ENCODE results near the gene C4A. TPM values are rescaled to one million over a fixed set of nuclear protein-coding genes. Genes with fewer than 3 reads are reported as not detected.
"Not testable (repeated sequence)": the region's sequence is repeated elsewhere in the genome, so short reads cannot be mapped to it uniquely, and the experiment has no call there.

Gene C4A
- total RNA-seq, 2 donors from 2014 or later: 152 to 175 TPM

DNA sequence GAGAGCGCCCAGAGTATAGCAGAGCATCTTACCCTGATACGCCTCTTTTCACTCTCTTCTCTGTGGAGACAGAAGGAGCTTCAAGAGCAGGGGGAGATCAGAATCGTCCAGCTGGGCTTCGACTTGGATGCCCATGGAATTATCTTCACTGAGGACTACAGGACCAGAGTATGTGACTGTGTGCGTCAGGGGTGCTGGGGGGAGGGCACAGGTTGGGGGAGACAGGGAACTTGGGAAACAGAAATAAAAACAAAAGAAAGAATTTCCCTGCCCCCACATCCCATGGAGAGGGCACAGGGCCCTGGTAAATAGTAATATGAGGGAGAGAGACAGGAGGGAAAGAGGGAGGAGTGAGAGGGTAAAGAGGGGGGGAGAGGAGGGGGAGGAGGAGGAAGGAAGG is 3.0 kb upstream of the C4A start:
- Histone ChIP-seq H3K27ac (no peak overlapping the region), H3K27me3 (no peaks in the 10 kb centered on the region), H3K9me3 (no peaks in the 10 kb centered on the region), H3K4me3 (no peak overlapping the region), H3K36me3 (peaks cover 11% of the 10 kb centered on the region), H3K4me1 (peaks cover 0 to under 1% of the 10 kb centered on the region in 2 donors)
- TF ChIP-seq, protein P1, sequence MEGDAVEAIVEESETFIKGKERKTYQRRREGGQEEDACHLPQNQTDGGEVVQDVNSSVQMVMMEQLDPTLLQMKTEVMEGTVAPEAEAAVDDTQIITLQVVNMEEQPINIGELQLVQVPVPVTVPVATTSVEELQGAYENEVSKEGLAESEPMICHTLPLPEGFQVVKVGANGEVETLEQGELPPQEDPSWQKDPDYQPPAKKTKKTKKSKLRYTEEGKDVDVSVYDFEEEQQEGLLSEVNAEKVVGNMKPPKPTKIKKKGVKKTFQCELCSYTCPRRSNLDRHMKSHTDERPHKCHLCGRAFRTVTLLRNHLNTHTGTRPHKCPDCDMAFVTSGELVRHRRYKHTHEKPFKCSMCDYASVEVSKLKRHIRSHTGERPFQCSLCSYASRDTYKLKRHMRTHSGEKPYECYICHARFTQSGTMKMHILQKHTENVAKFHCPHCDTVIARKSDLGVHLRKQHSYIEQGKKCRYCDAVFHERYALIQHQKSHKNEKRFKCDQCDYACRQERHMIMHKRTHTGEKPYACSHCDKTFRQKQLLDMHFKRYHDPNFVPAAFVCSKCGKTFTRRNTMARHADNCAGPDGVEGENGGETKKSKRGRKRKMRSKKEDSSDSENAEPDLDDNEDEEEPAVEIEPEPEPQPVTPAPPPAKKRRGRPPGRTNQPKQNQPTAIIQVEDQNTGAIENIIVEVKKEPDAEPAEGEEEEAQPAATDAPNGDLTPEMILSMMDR (IDR thresholded peaks at IDR 0.05): no peak
- no peak for DNase-seq (ENCODE audit: low spot score)

DNA sequence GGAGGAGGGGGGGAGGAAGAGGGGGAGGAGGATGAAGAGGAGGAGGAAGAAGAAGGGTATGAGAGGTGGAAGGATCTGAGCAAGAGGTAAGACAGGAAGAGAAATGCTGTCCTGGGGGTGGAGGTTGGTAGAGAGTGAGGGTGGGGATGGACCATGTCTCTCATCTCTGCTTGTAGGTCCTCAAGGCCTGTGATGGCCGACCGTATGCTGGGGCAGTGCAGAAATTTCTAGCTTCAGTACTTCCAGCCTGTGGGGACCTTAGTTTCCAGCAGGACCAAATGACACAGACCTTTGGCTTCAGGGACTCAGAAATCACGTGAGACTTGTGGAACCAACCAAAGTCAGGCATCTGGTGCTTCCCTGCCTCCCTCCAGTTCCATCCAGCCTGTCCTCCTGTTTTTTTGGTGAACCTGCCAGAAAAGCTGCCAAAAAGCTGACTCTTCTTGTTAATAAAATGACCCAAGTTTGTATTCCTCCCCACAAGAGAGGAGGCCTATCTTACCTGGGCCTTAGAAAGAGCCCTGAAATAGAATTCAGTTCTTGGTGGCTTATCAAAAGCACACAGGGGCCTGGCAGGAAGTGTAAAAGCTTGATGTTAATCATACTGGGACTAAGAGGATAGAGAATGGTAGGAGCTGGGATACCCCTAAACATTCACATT is 2.5 kb upstream of the C4A start:
- H3K36me3 ChIP-seq: peaks cover 11% of the 10 kb centered on the region
- no peak overlapping the region for H3K27ac ChIP-seq
- H3K4me3 ChIP-seq: no peak overlapping the region
- DNase-seq (ENCODE audit: low spot score): no peak
- H3K4me1 ChIP-seq: no peaks in the 10 kb centered on the region
- TF ChIP-seq, protein P1 (IDR thresholded peaks at IDR 0.05): no peak
- no peaks in the 10 kb centered on the region for H3K9me3 ChIP-seq
- H3K27me3 ChIP-seq: no peaks in the 10 kb centered on the region

DNA sequence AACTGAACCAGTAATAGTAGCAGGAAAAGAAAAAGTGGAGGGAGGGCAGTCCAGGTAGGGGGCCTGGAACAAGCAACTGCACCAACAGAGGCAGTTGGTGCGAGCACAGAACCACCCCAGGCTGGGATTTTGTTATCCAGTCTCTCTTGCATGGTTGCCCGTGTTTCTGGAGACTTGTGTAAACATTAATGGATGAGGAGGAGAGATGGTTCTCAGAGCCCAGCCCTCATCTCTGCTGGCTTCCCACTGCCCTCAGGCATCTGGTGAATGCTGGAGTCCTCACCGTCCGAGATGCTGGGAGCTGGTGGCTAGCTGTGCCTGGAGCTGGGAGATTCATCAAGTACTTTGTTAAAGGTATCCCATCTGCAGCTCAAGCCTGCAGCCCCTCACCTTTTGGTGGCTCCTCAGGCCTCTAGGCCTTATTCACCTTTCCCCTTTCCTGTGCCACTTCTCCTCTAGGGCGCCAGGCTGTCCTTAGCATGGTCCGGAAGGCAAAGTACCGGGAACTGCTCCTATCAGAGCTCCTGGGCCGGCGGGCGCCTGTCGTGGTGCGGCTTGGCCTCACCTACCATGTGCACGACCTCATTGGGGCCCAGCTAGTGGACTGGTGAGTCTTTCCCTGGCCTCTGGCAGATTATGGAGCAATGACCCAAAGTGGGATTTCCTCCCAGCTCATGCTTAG is 1.5 kb upstream of the C4A start:
- H3K4me1 ChIP-seq; H3K4me3 ChIP-seq; DNase-seq (ENCODE audit: low spot score); H3K9me3 ChIP-seq; H3K27me3 ChIP-seq; H3K27ac ChIP-seq: not testable (repeated sequence)
- H3K36me3 ChIP-seq: peaks cover 11% of the 10 kb centered on the region

DNA sequence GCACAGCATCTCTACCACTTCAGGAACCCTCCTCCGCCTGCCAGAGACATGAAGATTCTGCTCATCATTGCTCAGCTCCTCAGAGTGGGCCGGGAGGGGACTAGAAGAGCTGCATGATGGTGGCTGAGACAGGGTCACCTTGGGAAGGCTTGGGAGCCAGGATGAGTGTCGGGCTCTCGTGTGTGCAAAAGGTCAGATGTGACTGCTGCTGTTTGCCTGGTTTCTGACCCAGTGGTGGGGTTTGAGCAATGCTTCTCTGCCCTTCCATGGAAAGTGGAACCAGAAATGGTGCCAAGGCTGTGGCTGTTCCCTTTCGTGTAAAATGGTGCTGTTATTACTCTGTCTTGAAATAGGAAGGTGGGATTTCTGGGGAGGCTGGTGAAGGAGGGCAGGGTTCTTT is 859 bp upstream of the C4A start:
- H3K36me3 ChIP-seq: peaks cover 11% of the 10 kb centered on the region
- H3K9me3 ChIP-seq; DNase-seq (ENCODE audit: low spot score); H3K4me1 ChIP-seq; H3K27ac ChIP-seq; H3K27me3 ChIP-seq; H3K4me3 ChIP-seq: not testable (repeated sequence)

DNA sequence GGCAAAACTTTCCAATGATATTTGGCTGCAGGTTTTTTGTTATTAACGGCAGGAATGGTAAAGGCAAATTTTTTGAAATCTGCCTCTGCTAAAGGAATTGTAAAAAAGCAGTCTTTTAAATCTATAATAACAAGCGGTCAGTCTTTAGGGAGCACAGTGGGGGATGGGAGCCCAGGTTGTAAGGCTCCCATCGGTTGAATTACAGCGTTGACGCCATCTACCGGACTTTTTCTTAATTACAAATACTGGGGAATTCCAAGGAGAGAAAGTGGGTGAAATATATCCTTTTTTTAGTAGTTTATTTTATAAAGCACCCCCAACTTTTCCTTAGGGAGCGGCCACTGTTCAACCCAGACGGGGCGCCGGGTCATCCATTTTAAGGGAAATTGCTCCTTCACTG is 7.5 kb downstream of the C4A start:
- not testable (repeated sequence) for H3K27ac ChIP-seq; H3K4me3 ChIP-seq; H3K9me3 ChIP-seq; H3K36me3 ChIP-seq; DNase-seq (ENCODE audit: low spot score); H3K4me1 ChIP-seq; H3K27me3 ChIP-seq

DNA sequence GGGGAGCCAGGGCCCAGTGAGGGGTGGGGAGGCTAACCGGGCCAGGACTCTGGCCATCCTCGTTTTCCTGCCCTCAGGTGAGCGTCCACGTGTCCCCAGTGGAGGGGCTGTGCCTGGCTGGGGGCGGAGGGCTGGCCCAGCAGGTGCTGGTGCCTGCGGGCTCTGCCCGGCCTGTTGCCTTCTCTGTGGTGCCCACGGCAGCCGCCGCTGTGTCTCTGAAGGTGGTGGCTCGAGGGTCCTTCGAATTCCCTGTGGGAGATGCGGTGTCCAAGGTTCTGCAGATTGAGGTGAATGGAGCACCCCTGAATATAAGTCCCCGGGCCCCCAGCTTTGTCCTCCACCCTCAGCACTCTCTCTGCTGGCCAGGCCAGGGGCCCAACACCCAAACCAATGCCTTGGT is 12.6 kb downstream of the C4A start:
- H3K4me3 ChIP-seq; H3K36me3 ChIP-seq; H3K27ac ChIP-seq; H3K27me3 ChIP-seq; H3K9me3 ChIP-seq; DNase-seq (ENCODE audit: low spot score); H3K4me1 ChIP-seq: not testable (repeated sequence)

DNA sequence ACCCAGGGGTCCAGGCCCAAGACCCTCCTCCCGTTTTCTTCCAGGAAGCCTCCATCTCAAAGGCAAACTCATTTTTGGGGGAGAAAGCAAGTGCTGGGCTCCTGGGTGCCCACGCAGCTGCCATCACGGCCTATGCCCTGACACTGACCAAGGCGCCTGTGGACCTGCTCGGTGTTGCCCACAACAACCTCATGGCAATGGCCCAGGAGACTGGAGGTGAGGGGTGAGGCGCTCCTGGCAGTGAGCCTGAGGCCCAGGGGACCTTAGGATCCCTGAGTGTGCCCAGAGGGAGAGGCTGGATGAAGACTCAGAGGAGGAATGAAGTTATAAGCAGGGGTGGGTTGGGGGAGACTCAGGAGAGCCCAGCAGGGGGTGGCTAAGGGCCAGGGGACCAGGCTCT is 14.5 kb downstream of the C4A start:
- not testable (repeated sequence) for DNase-seq (ENCODE audit: low spot score); H3K4me1 ChIP-seq; H3K9me3 ChIP-seq; H3K27me3 ChIP-seq; H3K27ac ChIP-seq; H3K36me3 ChIP-seq; H3K4me3 ChIP-seq

DNA sequence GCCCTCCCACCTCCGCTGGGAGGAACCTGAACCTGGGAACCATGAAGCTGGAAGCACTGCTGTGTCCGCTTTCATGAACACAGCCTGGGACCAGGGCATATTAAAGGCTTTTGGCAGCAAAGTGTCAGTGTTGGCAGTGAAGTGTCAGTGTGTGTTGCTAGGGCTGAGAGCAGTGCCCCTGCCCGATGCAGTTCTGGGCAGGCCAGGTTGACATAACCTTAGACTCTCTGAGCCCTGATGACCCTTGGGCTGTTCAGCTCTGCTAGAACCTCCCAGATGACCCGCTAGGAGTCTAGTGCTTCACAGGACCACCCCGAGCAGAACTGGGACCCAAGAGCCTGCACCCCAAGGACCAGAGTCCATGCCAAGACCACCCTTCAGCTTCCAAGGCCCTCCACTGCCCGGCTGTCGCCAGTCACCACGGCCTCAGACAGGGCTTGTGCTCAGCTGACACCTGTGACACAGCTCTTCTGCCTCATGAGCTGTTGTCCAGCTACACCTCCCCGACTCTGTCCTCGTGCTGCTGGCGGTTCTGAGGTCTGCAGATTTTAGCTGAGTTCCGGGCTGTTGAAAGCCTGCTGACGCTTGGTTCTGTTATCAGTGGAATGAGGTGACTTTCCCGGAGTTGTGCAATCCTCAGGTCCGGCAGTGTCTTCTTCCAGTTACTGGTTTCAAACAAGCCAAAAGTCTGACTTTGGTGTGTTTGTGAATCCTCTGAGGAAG is 20.9 kb downstream of the C4A start:
- H3K4me1 ChIP-seq; H3K4me3 ChIP-seq; H3K36me3 ChIP-seq; DNase-seq (ENCODE audit: low spot score); H3K27ac ChIP-seq; H3K9me3 ChIP-seq; H3K27me3 ChIP-seq: not testable (repeated sequence)

DNA sequence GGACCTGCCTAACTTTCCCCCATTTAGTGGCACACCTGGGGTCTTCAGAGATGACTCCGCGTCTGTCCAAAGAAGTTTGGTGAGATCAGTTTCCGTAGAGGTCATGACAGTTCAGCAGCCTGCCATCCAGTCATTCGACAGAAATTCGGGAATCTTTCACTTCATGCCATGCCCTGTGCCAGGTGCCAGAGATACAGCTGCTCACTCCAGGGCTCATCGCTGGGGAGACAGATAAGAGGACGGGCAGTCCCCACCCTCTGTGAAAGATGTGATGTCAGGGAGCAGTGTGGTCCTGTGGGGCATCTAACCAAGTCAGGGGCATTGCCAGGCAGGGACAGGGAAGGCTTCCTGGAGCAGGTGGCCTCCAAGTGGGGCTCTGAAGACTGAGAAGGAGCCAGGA is 21.4 kb downstream of the C4A start:
- not testable (repeated sequence) for DNase-seq (ENCODE audit: low spot score); H3K4me1 ChIP-seq; H3K27me3 ChIP-seq; H3K27ac ChIP-seq; H3K36me3 ChIP-seq; H3K4me3 ChIP-seq; H3K9me3 ChIP-seq

DNA sequence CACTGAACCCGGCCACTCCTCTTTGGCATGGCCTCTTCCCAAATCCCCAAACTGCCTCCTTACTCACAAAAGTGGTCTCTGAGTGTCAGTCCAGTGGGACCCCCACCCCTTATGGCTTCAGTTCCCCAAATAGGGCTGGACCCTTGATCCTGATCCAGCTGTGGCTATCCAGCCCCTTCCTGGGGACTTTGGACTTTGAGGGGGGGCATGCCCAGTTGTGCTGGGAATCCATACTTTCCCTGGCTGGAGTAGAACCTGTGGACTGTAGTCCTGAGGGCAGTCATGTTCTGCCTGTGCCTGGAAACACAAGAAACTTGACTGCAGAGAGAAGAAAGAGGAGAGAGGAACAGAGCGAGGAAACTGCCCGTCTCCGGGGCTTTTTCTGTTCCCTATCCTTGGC is 22.5 kb downstream of the C4A start:
- not testable (repeated sequence) for H3K4me1 ChIP-seq; H3K27me3 ChIP-seq; DNase-seq (ENCODE audit: low spot score); H3K36me3 ChIP-seq; H3K9me3 ChIP-seq; H3K4me3 ChIP-seq
- peak overlapping the region in 1 of 2 donors; percentile 16 for H3K27ac ChIP-seq

DNA sequence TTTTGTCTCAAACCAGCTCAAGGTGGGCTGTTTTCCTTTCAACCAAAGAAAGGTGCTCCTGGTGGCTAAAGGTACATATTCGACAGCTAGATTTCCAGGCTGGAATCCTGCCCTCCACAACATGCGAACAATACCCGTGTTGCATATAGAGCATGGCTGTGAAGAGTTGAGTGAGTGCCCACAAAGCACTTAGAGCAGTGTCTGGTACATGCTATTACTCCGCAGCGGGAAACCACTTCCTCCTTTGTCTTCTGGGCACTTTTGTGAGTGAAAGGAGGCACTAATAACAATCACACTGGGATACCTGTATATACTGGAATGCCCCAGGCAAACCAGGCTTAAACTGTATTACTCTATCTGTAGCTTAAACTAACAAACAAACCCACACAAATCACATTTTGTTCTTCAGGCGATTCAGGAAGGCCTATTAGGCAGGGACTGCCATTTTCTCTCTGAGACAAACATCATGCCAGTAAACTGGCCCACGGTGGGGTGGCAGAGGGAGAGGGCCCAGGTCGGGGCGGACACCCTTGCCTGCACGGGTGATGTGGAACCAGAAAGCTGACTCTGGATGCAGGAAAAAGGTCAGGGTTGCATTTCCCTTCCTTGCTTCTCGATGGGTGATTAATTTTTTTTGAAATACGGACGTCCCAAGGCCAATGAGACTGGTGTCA is 23.1 kb downstream of the C4A start:
- not testable (repeated sequence) for DNase-seq (ENCODE audit: low spot score); H3K9me3 ChIP-seq
- H3K27ac ChIP-seq: peak overlapping the region in 1 of 2 donors; percentile 55

DNA sequence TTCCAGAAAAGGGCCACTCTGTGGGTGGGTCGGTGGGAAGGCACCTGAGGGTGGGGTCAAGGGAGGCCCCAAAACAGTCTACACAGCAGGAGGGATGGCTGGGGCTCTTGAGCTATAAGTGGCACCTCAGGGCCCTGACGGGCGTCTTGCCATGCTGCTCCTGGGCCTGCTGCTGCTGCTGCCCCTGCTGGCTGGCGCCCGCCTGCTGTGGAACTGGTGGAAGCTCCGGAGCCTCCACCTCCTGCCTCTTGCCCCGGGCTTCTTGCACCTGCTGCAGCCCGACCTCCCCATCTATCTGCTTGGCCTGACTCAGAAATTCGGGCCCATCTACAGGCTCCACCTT is 23.7 kb downstream of the C4A start:
- not testable (repeated sequence) for H3K4me1 ChIP-seq; H3K4me3 ChIP-seq; DNase-seq (ENCODE audit: low spot score); H3K27me3 ChIP-seq; H3K9me3 ChIP-seq; H3K36me3 ChIP-seq
- peak overlapping the region in 1 of 2 donors; percentile 55 for H3K27ac ChIP-seq

More for the DNA sequence above, 23.1 kb downstream of the C4A start:
- not testable (repeated sequence) for H3K36me3 ChIP-seq, H3K4me1 ChIP-seq, H3K27me3 ChIP-seq, H3K4me3 ChIP-seq

Data from right atrium auricular region (tissue), 2 donors.